Adrenal gland (tissue), 12 donors: ENCODE measurements around the gene BCAS2. TPM values are rescaled to one million over a fixed set of nuclear protein-coding genes. Genes with fewer than 3 reads are reported as not detected.

Experiments used
- DNase-seq, 7 donors: peaks; one replicate each; pipeline ENCODE4 v3.0.0-alpha.2; 2019 to 2020
- H3K27ac ChIP-seq, 5 donors: fragments of 200-600 bp; sonication (generic) in 4 of 5; 1 replicate in 3 of 5; 2 replicates in 2 of 5; pipeline versions ENCODE4 v1.5.1 to v1.8.0; 2016 to 2020; ENCODE audit warnings: mild to moderate bottlenecking in 1 of 5
- H3K27me3 ChIP-seq: fragments of 200-600 bp; 2 replicates; pipeline ENCODE4 v1.8.0; 2021
- H3K36me3 ChIP-seq, 2 donors: fragments of 200-600 bp; replicated peaks in 1 of 2; 1 replicate in 1 of 2; 2 replicates in 1 of 2; pipeline versions ENCODE4 v1.5.1 to v1.8.0; 2018 to 2022
- H3K4me1 ChIP-seq, 2 donors: fragments of 200-600 bp; replicated peaks in 1 of 2; 1 replicate in 1 of 2; 2 replicates in 1 of 2; pipeline versions ENCODE4 v1.5.1 to v1.8.0; 2018 to 2021
- H3K4me3 ChIP-seq, 4 donors: fragments of 200-600 bp; sonication (generic) in 3 of 4; one replicate each; pipeline ENCODE4 v1.5.1; 2016 to 2018
- H3K9me3 ChIP-seq, 3 donors: fragments of 200-600 bp; sonication (generic) in 1 of 3; replicated peaks in 1 of 3; 1 replicate in 2 of 3; 2 replicates in 1 of 3; pipeline versions ENCODE4 v1.5.1 to v1.8.0; 2016 to 2021
- CTCF ChIP-seq, 6 experiments: fragments of 450-650 bp in 4 of 6; fragments of 200-600 bp in 2 of 6; sonication (generic) in 1 of 6; IDR thresholded peaks; 1 replicate in 5 of 6; 2 replicates in 1 of 6; pipeline versions ENCODE4 v1.5.1 to v1.8.0; 2016 to 2021; ENCODE audit warnings: antibody characterized with exemption in 6 of 6, mild to moderate bottlenecking in 2 of 6, moderate library complexity in 1 of 6
- POLR2A ChIP-seq, 2 donors: fragments of 450-650 bp; IDR thresholded peaks; one replicate each; pipeline ENCODE4 v1.6.1; 2017; ENCODE audit warnings: antibody characterized with exemption in 2 of 2, mild to moderate bottlenecking in 2 of 2, moderate library complexity in 1 of 2
- WGBS, 4 donors: extraction: QIAGEN DNeasy Blood & Tissue Kit in 2 of 4; methylation state at CpG; one replicate each; pipeline versions ENCODE4 v1.1.5 to v1.1.7; 2013 to 2017; 5-methylcytosine and 5-hydroxymethylcytosine counted together
- intact Hi-C, 2 donors: fragments of 100-400 bp; cut with DNase I; formaldehyde crosslinking; loops; one replicate each; pipeline versions ENCODE4 v1.14.1 to v1.15.0; 2022 to 2023
- polyA plus RNA-seq, 3 donors: library from polyadenylated mRNA; stranded (reverse); fragments of 200-250 nt in 2 of 3; fragments of 350-450 nt in 1 of 3; fragmentation: Illumina TruSeq in 1 of 3; extraction: RNeasy Lipid Tissue Mini Kit (QIAGEN cat#74804) in 1 of 3; gene quantifications; one replicate each; pipeline ENCODE4 v1.2.3, GENCODE V29; 2013 to 2014
- total RNA-seq, 9 donors: library from RNA; depleted of rRNA in 4 of 9; stranded (reverse); fragments of >200 nt in 4 of 9; fragments of 120-200 nt in 1 of 9; fragmentation: NEBNext Ultra II Directional in 1 of 9; extraction: Animal tissue kit (Norgen Biotek cat#: 25700) in 1 of 9; gene quantifications; one replicate each; pipeline versions ENCODE4 v1.1.0 to v1.2.4, GENCODE V29; 2013 to 2023
- donor health status: healthy with polysubstance abuse.
- donor health status: Bipolar disorder and iron deficiency.
- donor health status: DM: yes; HTN: yes; CAD: no.
- donor health status: DM: no; HTN: no; CAD: no.
- donor health status: DM: no; HTN: no; CAD: no.
- donor health status: DM: yes; HTN: yes; CAD: no.

BCAS2 gene
- total and polyA plus RNA-seq, 12 donors, result 15.5 to 83.5 (median 34.2) TPM

DNA sequence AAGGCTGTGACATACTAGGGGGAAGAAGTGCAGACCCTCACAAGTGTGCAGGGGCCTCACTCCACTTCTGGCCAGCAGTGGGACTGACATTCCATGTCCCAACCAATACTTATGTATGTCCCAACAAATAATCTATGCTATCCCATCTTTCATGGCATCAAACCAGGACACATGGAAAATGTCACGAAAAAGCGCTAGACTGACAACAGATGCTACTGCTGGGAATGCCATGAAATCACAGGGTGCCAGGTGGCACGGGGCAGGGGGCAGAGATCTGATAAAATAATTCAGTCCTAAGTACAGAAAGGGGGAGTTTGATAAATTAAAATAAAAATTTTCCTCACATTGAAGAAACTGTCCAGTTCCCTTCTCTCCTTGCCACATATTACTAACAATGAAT, 27.6 kb upstream of the BCAS2 start:
- Histone ChIP-seq H3K27ac (no peak overlapping the region), H3K4me1 (no peaks in the 10 kb centered on the region), H3K36me3 (no peaks in the 10 kb centered on the region), H3K9me3 (no peaks in the 10 kb centered on the region), H3K4me3 (no peak overlapping the region), H3K27me3 (no peaks in the 10 kb centered on the region)
- intact Hi-C loops, result no loop called here
- no peak for DNase-seq
- no peak for TF ChIP-seq POLR2A (IDR thresholded peaks at IDR 0.05)
- no peak for TF ChIP-seq CTCF (IDR thresholded peaks at IDR 0.05)
- WGBS, 4 donors, result 90 to 95% (median 93%) methylated on average over 3 of the region's 3 CpGs

GRCh38 chr1:114607223-114607622, 25.8 kb upstream of the BCAS2 start:
- intact Hi-C loops, result no loop called here
- Histone ChIP-seq H3K9me3 (no peaks in the 10 kb centered on the region), H3K4me1 (no peaks in the 10 kb centered on the region), H3K27ac (no peak overlapping the region), H3K4me3 (no peak overlapping the region), H3K27me3 (no peaks in the 10 kb centered on the region), H3K36me3 (no peaks in the 10 kb centered on the region)
- no peak for DNase-seq
- TF ChIP-seq CTCF (IDR thresholded peaks at IDR 0.05) (no peak), POLR2A (IDR thresholded peaks at IDR 0.05) (no peak)
- WGBS, 4 donors, result 63 to 91% (median 88%) methylated on average over 1 of the region's 1 CpG

DNA sequence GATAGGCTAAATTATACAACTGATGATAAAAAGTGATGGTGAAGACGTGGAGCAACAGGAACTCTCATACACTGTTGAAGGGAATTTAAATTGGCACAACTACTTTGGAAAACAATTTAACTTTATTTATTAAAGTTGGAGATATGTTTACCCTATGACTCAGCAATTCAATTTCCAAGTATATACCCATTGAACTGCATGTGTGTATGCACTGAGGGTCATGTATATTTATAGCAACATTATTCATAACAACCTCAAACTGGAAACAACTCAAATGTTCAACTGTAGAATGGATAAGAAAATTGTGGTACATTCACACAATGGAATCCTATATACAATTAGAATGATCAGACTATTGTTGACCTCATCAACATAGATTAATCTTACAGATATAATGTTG, 16.5 kb upstream of the BCAS2 start:
- Histone ChIP-seq H3K27me3 (no peaks in the 10 kb centered on the region), H3K9me3 (no peaks in the 10 kb centered on the region), H3K36me3 (no peaks in the 10 kb centered on the region), H3K4me3 (no peak overlapping the region), H3K4me1 (no peaks in the 10 kb centered on the region), H3K27ac (no peak overlapping the region)
- no peak for DNase-seq
- intact Hi-C loops, result no loop called here
- TF ChIP-seq POLR2A (IDR thresholded peaks at IDR 0.05) (no peak), CTCF (IDR thresholded peaks at IDR 0.05) (no peak)
- 83 to 96% (median 93%) methylated on average over 1 of the region's 1 CpG for WGBS, 4 donors

DNA sequence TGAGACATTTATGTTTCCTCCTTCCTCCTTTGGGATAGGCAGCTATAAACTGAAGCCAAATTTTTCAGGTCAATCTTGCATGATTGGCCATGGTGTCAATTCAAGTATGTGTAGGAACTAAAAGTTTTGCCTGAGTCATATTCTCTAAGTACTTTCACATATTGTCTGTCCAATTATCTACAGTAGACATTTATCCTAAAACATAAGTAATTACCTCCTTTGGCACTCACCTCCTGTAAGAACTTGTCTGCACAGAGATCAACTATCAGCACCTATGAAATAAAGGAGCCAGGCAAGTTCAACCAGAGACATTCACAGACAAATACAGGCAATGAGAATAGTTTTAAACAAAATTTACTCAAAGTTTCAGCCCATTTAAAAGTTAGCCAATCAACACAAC, 14.2 kb upstream of the BCAS2 start:
- no peaks in the 10 kb centered on the region for H3K36me3 ChIP-seq
- H3K4me1 ChIP-seq, result no peaks in the 10 kb centered on the region
- no peak for DNase-seq
- no peaks in the 10 kb centered on the region for H3K9me3 ChIP-seq
- intact Hi-C loops, result no loop called here
- H3K27me3 ChIP-seq, result no peaks in the 10 kb centered on the region
- H3K4me3 ChIP-seq, result no peak overlapping the region
- TF ChIP-seq POLR2A (IDR thresholded peaks at IDR 0.05) (no peak), CTCF (IDR thresholded peaks at IDR 0.05) (no peak)
- H3K27ac ChIP-seq, result no peak overlapping the region
